HG03457 (cell line): ENCODE measurements around the gene SNX22.
A peak's percentile ranks its signal among the peaks of the same experiment; 100 is the strongest.

Experiments used
- ATAC-seq: cut with Tn5 transposase; IDR thresholded peaks from one replicate; pipeline ENCODE4 v1.9.1; 2021; ENCODE audit warnings: moderate number of reproducible peaks; ENCODE audit not compliant: unreplicated experiment

The SNX22 gene

GRCh38 chr15:64155802-64156651, 4.5 kb downstream of the SNX22 start:
- ATAC-seq, result no peak

GRCh38 chr15:64156652-64157331, 5.3 kb downstream of the SNX22 start:
- no peak for ATAC-seq

DNA sequence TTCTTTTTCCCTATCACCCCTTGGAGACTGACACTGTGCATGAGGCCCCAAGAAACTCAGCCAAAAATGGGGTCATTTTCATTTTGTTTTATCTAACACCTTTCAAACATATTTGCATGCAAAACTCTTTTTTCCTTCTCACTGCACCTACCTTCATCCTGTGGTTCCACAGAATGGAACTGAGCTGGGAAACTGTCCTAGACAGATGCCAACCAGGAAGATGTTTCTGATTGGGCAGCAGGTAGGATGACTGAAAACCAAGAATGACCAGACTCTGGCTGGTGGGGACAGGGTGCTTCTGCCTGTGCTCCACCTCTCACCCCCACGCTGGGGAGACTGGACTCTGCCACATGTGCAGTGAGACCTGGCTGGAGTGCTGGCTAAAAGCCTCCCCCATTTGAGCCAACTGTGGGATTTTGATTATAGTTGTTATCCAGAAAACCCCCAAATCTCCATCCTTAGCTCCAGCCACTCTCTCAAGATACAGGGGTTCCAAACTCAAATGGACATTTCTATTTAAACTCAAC, 6.1 kb downstream of the SNX22 start:
- no peak for ATAC-seq

DNA sequence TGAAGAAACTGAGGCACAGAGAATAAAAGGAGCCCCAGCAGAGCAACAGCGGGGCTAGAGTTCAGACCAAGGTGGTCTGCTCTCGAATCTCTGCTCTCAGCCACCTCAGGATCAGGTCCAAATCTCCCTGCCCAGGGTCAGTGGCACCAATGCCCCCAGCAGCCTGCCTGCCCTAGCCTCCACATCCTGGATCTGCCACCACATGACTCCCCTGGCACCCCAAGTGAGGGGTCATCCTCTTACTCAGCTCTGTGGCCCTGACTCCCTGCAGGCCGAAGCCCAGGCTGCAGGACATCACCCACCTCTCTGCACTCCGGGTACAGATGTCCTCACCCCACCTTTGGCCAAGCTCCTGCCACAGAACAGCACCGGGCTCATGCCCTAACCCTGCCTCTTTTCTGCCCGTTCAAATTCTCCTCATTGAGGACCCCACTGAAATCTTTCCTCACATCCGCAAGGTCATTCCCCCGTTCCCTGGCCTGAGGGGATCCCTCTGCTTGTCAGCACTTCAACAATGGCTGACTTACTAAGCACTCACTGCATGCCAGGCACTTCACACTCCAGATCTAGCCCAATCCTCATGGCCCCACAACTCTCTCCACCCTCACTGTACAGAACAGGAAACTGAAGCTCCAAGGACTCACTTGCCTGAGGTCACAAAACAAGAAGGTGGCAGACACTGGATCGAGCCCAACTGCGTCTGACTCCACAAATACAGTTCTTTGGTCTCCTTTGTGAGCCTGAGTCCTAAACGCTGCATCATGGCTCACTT, 7.0 kb downstream of the SNX22 start:
- no peak for ATAC-seq

- ATAC-seq, result no peak
Observed at GRCh38 chr15:64161688-64162477, 10.4 kb downstream of the SNX22 start.

DNA sequence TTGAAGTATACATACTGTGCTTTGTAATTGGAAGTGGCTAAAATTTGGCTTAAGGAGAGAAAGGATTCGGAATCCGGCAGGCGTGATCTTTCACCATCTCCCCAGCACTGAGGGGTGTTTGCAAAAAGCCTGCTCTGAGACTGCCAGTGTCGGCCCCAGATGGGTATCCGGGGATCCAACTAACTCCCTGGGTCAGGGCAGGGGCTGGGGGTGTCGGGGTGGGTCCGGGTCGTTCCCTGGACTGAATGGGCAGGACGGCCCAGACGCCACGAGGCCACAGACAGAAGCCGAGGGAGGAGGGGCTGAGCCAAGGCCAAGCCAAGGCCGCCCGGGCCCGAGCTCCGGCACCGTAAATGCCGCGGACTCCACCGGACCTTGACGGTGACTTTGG, 10.9 kb downstream of the SNX22 start:
- peak; percentile 7 for ATAC-seq

DNA sequence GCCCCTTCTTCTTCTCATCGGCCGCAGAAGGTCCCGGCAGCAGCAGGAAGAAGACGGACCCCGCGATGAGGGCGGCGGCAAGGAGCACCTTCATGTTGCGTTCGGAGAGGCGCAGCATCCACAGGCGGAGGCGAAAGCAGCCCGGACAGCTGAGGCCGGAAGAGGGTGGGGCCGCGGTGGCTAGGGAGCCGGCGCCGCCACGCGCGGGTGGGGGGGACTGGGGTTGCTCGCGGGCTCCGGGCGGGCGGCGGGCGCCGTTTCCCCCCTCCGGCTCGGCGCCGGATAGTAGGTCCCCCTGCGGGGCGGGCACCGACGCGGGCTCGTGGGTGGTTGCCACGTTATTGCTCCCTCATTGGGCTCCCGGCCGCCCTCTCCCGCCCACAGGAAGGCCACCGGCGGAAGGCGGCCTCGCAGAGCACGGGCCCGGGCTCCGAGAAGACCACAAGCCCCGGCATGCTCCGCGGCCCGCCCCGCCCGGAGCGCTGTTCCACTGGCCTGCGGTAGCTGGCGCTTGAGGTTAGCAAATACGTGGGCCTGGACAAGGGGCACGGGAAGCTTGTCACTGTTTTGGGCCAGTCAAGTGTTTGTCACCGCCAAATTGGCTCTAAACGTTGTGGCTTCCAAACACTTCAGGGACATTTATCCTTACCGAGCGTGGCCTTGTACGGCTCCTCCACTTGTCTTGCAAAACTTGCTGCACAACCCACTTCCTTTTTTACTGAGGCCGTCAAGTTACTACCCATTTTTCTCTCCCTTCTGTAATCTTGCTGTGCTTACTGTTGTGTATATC, 11.5 kb downstream of the SNX22 start, which contains the start of gene PPIB:
TSS of gene PPIB (minus strand) at position 154 of the 790 bp plus-strand sequence. CDS start at position 118, 36 bp downstream.
- peak; percentile 77 for ATAC-seq

DNA sequence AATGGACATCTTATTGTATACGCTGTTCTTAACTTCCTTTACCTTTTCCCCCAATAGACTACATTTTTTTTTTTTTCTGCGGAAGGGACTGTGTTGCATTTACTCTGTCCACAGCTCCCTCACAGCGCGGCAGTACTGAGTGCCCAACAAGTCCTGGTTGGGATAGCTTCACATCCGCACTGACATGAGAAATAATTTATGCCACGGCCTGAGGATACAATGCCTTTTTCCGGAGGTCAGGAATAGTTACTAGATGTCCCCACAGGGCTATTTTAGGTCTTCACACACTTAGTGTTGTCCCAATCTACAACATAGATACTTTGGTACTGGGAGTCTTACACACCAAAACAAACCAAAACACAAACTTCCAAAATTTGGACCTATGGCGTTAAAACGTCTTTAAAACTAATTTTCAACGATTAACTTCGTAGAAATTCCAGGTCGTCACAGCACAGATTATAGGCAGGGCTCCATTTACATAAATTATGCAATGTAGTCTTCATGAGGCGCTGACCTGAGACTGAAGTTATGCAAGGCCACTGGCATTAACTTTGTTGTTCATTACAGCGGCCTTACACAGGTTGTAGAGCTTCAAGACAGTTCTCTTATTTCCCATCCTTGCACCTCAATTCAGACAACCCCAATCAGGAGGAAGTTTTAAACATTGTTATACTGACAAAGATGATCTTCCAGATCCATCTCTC, 12.3 kb downstream of the SNX22 start:
- no peak for ATAC-seq

- no peak for ATAC-seq
Observed at GRCh38 chr15:64164436-64164835, 12.9 kb downstream of the SNX22 start.

GRCh38 chr15:64166102-64166890, 14.8 kb downstream of the SNX22 start:
- no peak for ATAC-seq

DNA sequence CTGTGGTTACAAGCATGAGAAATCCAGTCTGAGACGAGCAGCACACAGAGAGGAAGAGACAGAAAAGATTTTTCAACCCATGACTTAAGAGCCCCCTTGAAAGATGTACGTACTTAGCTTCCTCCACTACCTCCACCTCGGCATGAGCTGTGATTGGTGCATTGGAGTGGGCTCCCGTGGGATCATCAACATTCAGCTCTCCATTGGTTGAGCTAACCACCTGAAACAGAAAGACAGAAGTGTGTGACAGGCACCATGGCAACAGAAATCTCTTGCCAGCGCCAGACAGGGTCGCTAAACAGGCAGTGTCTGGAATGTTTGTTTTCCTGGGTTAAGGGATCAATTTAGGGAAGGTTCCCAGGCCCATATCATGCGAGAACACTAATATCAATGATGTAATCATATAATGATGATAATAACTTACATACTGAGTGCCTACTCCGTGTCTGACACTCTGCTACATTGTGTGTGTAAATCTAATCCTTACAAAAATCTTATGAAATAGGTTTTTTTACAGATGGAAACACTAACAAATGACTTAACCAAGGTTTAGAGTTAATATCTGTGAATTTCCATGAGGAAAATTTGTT, 28.8 kb downstream of the SNX22 start:
- no peak for ATAC-seq

DNA sequence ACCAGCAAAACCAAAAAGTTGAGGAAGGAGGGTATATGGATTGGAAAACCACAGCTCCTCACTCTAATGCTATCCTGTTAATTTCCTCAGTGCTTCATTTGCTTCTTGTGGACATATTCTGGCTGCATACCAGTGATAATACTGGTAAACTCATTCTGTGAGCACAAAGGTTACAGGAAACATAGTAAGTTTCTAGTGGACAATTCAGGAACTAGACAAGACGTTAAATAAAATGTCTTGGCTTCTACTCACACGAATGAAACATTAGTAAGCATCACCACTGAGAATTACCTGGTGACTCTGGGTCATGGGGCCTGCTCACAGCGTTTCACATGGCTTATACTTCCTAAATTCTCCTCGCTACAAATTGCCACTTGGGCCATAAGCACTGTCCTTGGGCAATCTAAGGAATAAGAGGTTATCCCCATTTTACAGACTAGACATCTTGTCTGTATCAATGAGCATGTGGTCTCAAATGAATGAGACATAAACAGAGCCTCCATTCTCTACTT, 31.4 kb downstream of the SNX22 start:
- ATAC-seq, result no peak

DNA sequence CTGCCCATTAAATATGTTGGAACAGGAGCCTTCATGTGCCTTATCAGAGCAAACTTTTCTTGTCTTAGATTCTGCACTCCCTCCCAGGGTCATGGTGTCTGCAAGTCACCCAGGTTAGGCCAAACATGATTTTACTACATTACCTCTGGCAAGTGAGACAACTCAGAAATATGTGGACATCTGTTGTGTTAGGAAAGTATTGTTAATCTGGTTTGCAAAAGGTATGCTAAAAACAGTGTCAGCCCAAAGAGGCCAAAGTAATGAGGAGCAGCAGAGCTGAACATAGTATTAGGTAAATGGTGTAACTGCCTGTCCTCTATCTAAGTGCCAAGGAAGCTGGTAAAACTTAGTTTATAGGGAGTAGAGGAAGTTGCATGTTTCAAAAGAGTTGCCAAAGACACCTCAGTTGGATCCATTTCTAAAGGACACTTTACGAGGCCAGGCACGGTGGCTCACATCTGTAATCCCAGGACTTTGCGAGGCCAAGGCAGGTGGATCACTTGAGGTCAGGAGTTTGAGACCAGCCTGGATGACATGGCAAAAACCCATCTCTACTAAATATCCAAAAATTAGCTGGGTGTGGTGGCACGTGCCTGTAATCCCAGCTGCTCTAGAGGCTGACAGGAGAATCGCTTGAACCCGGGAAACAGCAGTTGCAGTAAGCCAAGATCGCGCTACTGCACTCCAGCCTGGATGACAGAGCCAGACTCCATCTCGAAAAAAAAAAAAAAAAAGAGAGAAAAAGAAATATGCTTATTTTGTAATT, 33.8 kb downstream of the SNX22 start:
- no peak for ATAC-seq

DNA sequence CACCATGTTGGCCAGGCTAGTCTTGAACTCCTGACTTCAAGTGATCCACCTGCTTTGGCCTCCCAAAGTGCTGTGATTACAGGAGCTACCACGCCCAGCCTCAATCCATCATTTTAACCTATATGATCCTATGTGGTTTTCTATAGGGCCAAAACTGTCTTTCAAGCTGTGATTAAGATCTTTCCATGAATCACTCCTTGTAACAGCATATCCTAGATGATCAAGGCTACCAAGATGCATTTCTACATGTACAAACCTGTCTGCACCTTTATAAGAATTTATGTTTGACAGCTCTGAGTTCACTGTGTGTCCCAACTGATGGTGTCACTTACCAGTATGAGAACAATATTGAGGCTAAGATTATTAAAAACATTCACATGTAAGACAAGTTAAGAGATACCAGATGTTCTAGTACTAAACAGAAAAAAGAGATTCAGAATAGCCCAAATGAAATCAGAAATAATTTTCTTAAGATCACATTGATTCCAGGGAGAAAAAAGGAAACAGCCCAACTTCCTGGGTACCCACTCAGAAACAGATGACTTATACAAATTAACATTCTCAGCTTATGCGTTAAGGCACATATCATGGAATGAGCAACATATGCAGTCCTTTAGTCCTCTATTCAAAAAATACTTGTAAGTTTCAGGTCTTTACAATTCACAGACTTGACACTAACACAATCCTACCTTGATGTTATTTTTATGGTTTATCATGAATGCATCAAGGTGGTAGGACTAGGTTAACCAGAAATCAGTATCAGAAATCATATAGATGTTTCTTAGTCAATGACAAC, 36.1 kb downstream of the SNX22 start:
- no peak for ATAC-seq

GRCh38 chr15:64191971-64192830, 40.7 kb downstream of the SNX22 start:
- no peak for ATAC-seq
